Fibroblast of skin of right quadriceps (primary cell): ENCODE measurements around the gene ZBED6.
"Not testable (repeated sequence)": the region's sequence is repeated elsewhere in the genome, so short reads cannot be mapped to it uniquely, and the experiment has no call there.

Experiments used
- DNase-seq: peaks from one replicate; pipeline ENCODE4 v3.0.0-alpha.2; 2013

Gene ZBED6

GRCh38 chr1:203778789-203779188, 16.6 kb upstream of the ZBED6 start:
- DNase-seq = no peak

GRCh38 chr1:203781962-203782361, 13.5 kb upstream of the ZBED6 start:
- DNase-seq = no peak

- DNase-seq = no peak
These were observed 5.5 kb upstream of the ZBED6 start for GRCh38 chr1:203789966-203790365.

GRCh38 chr1:203791498-203791897, 3.9 kb upstream of the ZBED6 start:
- DNase-seq = no peak

- DNase-seq = no peak
These were observed 2.9 kb upstream of the ZBED6 start for GRCh38 chr1:203792486-203792885.

- DNase-seq = not testable (repeated sequence)
These were observed 1.9 kb upstream of the ZBED6 start for GRCh38 chr1:203793561-203793960.

GRCh38 chr1:203794764-203795440, 521 bp upstream of the ZBED6 start:
- no peak for DNase-seq

GRCh38 chr1:203796236-203796605, 798 bp downstream of the ZBED6 start:
- peak; percentile 38 for DNase-seq

- no peak for DNase-seq
These were observed 1.8 kb downstream of the ZBED6 start for GRCh38 chr1:203797216-203797615.

GRCh38 chr1:203797948-203798655, 2.7 kb downstream of the ZBED6 start:
- no peak for DNase-seq

- DNase-seq = no peak
These were observed 3.7 kb downstream of the ZBED6 start for GRCh38 chr1:203799157-203799556.

GRCh38 chr1:203799971-203800370, 4.5 kb downstream of the ZBED6 start:
- DNase-seq = no peak

- no peak for DNase-seq
These were observed 10.3 kb downstream of the ZBED6 start for GRCh38 chr1:203805689-203806088.

GRCh38 chr1:203807196-203807595, 11.8 kb downstream of the ZBED6 start:
- DNase-seq = peak; percentile 74

- DNase-seq = no peak
These were observed 18.3 kb downstream of the ZBED6 start for GRCh38 chr1:203813581-203814341.

- no peak for DNase-seq
These were observed 23.0 kb downstream of the ZBED6 start for GRCh38 chr1:203818399-203818798.

GRCh38 chr1:203823306-203823705, 27.9 kb downstream of the ZBED6 start:
- peak; percentile 2 for DNase-seq

- DNase-seq = no peak
These were observed 30.8 kb downstream of the ZBED6 start for GRCh38 chr1:203826175-203826574.

- DNase-seq = no peak
These were observed 32.6 kb downstream of the ZBED6 start for GRCh38 chr1:203828002-203828401.

- no peak for DNase-seq
These were observed 33.1 kb downstream of the ZBED6 start for GRCh38 chr1:203828503-203828902.

GRCh38 chr1:203829247-203829646, 33.8 kb downstream of the ZBED6 start:
- not testable (repeated sequence) for DNase-seq

GRCh38 chr1:203835476-203835875, 40.1 kb downstream of the ZBED6 start:
- no peak for DNase-seq

- DNase-seq = peak; percentile 86
These were observed 43.7 kb downstream of the ZBED6 start for GRCh38 chr1:203839081-203839480.
